SK-N-DZ (cell line): ENCODE measurements around the gene COL18A1.

ENCODE experiments used
- DNase-seq: peaks from one replicate; pipeline ENCODE4 v3.0.0-alpha.2; 2015; ENCODE audit warnings: low spot score

Gene COL18A1

DNA sequence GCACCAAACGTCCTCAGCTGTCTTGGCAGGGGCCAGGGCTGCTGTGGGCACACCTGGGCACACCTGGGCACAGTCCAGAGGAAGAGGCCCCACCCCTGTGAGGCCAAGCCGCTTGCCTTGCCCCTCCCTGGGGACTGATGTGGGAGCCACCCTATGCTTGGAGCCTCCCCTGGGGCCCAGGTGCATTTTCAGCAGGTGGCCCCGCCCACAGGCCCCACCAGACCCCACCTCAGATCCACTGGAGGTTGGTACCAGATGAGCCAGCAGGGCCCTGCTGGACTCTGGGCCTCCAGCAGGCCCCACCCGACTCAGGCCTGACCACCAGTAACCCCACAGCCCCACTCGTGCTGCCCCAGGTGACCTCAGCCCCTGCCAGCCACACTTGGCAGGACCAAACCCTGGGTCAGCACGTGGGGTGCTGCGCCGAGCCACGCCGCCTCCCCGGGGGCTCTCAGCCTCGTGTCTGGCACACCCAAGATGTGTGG lies 128.4 kb downstream of the COL18A1 start:
- no peak for DNase-seq

DNA sequence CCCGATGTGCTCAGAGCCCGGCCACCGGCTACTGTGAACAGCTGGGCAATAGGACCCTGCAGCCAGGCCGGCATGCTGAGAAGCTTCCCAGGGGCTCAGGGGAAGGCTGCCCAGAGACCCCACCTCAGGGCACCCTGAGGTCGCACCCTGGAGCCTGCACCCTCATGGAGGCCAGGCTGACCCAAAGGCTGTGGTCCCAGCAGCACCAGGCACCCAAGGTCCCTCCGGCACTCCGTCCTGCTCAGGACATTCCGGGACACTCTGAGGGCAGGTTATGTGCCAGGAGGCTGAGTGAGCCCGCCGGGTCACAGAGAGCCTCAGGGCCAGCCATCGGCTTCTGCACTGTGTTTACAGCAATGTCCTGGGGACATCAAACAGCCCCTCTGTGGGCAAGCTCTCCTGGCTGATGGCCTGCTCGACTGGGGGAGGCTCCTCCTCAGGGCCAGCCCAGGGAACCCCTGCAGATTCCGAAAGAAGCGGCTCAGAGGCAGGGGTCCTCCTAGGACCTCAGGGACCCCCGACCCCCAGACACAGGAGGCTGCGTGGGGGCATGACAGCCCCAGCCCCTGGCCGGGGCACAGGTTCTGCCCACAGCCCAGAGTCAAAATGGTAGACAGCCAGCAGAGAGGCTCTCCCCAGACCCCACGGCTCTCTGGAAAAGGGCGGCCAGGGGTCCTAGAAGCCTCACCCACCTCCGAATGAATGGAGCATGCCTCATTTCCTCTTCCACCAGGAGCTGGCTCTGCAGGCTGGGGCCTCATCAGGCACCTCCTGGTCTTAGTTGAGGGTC lies 129.1 kb downstream of the COL18A1 start:
- no peak for DNase-seq

DNA sequence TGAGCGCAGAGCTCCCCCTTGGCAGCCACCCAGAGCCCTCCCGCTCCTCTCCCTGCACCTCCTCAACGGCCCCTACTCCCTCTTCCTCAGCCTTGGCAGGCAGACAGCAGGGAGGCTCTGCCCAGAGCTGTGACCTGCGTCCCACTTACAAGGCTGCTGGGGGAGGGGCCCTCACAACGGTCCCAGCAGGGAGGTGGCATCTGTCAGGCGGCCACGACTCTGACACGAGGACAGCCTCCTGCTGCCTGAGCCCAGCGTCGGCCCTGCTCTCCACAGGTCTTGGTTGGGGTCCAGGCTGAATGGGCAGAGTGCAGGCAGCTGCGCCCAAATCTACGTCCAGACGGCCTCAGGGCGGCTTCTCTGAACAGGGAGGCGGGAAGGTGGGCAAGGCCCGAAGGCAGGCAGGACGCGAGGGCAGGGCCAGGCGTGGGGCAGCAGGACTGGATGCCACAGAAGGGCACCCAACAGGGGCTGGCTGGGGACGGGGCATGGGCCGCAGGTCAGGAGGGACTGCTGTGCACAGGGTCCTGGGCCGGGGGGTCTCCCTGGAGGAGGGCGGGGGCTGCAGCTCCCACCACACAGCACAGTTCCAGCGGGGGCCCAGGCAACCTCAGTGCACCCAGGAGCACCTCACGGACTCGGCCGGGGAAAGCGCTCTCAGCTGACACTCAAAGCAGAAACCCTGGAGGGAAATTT lies 129.8 kb downstream of the COL18A1 start:
- DNase-seq, result peak; percentile 38

DNA sequence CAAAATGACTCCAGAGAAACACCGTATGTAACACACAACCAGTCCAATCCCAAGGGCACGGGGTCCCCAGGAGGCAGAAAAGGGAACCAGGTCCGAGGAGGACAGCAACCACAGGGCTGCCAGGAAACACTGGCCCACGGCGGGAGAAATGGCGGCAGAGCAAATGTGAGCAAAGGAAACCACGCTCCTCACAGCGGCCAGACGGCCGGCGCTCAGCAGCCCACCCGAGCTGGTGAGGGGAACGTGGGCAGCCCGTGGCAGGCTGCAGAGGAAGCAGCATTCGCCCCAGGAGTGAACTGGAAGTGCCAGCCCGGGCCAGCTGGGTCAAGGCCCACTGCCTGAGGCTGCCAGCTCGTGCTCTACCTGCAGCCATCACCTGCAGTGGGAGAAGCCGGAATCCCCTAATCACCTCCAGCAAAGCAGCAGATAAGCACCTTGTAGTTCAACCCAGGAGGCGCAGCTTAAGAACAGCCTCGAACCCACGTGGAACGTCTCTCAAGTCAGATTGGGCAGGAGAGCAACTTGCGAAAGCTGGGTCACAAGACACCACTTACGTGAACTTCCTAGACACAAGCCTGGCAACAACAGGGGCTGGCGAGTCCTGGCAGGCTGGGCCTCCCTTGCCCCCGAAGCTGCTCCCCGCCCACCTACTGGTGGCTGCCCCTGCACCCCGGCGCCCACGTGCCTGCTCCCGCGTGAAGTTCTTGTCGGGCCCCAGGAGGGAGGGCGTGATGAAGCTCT lies 130.5 kb downstream of the COL18A1 start:
- no peak for DNase-seq

DNA sequence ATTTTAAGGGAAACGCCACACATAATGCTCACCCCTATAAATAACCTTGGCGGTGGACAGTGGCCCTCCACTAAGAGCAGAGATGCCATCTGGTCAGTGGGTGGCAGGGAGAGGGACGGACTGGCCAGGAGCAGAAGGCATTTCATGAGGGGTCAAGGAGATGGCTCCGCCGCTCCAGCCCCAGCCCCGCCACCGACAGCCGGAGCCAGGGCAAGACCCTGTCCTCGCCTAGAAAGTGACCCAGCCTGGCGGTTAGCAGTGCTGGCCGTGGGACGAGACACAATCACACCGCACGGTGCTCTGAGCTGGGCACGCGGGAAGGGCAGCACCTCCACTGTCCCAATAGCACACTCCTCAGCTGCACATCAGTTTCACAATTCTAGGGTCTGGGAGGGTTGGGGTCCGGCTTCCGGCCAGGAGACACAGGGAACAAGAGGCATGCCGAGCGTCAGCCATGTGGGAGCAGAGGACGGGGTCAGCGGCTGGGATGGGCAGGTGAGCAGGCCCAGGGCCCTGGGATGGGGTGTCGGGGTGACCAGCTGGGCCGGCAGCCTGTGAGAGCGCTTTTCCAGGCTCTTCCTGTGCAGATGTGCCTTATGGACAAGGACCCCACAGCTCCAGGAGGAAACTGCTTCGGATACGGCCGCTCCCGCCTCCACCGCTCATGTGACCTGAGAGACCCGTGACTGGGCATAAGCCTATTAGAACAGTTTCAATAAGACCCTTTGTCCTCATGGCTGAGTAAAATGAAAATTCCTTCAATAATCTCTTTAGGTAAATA lies 131.5 kb downstream of the COL18A1 start:
- DNase-seq, result no peak

DNA sequence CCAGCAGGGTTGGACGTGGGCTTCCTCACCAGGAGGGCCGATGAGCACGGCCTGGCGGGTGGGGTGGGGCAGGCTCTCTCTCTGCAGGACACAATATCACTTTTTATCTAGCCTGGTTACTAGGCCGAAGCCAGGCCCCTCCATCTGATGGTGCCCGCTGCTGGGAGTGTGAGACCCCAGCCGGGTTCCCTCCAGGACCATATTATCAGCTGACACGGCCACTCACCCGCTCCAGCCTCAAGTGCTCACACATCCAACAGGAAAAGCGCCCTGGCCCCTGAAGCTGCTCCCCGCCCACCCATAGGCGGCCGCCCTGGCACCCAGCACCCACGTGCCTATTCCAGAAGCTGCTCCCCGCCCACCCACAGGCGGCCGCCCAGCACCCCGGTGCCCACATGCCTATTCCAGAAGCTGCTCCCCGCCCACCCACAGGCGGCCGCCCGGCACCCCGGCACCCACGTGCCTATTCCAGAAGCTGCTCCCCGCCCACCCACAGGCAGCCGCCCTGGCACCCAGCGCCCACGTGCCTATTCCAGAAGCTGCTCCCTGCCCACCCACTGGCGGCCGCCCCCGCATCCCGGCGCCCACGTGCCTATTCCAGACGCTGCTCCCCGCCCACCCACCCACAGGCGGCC lies 132.3 kb downstream of the COL18A1 start:
- no peak for DNase-seq

DNA sequence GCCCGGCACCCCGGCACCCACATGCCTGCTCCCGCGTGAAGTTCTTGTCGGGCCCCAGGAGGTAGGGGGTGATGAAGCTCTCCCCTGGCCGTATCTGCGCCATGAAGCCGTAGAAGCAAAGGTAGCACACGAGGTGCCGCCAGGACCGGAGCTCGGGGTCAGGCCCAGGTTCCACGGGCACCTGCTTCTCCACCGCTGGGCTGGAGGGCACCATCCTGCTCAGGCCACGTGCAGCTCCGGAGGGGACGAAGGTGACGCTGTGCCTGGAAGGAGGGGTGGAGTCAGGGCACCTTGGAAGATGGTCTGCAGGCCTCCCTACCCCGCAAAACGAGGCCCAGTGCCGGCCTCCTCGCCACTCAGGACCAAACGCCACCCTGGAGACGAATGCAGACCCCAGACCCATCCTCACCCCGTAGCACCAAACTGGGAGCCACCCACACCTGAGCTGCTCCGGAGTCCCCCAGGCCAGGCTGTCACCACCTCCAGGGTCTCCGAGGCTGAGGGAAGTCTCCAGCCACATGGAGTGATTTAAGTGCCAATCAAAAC lies 132.9 kb downstream of the COL18A1 start:
- no peak for DNase-seq

DNA sequence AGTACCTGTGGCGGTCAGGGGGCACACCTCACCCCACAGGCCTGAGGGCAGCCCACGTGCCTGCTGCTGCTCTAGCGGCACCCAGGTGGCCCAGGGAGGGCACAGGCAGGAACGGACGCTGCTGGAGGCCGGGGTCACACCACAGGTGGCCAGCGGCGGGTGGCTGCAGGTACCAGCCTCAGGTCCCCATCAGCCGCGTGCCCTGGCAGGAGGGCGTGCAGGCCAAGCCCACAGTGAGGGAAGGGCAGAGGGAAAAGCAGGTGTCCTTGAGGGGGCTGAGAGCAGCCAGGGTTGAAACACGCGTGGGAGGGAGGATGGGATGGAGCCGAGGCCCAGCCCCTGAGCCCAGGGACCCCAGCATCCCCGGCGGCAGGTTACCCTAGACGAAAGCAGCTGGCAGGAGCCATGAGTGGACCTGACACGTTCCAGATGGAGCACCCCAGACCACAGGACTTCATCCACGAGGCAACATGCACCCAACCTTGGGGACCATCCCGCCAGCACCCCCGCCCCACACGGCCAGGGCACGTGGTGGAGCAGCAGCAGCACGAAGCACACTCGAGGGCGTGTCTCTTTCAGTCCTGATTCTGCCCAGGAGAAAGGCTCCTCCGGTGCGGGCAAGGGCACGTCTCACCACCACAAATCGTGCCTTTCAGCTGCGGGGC lies 133.5 kb downstream of the COL18A1 start:
- DNase-seq, result no peak

DNA sequence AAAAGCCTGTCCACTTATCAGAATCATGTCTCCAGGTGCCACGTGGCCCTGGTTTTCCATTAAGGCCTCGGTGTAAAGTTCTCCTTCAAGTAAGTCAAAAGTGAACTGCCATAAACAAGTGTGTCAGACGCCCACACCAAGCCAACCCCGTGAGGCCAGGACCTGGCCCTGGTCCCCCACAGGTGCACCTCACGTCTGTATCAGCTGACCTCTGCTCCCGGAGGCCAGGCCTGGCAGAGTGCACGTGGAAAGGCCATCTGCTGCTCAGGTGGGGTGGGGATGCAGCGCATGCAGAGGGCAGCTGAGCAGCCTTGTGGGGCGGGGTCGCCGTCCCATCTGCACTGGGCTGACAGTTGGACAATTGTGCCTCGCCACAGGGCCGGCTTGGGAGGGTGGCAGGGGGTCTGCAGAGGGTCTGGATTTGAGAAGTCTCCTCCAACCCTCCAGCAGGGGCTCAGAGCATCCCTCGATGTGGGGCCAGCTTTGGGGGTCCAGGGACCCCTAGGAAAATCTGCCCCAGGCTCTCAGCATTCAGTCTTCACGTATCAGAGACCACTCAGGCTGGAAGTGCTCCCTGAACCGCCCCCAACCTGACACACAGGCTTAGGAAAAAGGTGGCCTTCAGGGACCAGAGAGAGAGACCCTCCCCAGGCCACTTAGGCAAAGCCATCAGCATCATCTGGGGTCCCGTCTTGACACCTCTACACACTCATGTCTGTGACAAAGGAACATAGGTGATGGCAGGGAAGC lies 134.3 kb downstream of the COL18A1 start:
- DNase-seq, result no peak

DNA sequence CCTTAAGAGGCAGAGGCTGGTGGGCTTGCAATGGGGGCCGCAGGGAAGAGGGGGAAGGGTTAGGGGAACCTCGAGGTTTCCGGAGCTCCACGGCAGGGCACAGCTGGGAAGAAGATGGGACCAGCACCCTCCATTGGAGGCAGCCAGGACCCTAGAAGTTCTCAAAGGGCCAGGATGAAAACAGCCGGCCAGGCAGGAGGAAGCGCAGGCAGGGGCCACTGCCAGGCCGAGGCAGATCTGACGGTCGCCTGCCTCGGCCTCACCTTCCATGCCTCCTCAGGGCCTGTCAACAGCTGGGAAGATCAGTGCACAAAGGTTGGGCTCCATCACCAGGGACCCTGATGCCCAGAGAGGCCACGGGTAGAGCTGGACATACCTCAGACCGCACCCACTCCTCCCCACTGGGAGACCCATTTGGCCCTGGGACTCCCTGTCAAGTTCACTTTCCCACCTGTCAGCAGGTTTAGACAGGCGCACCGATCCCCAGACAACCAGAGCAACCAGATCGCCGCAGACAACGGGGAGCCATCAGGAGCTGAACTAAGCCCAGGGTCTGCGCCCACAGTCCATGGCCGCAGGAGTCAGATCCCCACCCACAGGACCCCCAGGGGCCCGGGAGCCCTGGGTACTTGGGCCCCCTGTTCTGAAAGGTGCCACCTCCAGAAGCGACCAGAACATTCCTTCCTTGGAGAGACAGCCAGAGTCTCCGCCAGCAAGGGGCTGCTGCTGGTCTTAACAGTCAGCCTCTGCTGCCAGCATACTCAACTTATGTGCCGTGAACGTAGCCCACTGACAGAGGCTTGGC lies 135.0 kb downstream of the COL18A1 start:
- DNase-seq, result no peak

DNA sequence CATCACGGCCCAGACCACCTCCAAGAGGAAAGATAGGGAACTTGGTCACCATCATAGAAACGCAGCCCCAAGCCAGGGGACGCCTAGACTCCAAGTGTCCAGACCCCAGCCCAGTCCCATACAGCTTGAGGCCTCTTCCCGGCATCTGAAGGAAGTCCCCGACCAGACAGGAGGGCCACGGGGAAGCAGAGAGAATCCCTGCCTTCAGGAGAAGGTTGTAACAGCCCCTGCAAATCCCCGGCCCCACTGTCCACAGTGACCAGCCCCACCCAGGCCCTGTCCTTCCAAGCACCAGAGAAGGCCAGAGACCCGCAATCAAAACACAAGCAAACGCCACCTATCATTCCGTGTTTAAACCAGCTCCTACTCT lies 135.6 kb downstream of the COL18A1 start:
- no peak for DNase-seq

DNA sequence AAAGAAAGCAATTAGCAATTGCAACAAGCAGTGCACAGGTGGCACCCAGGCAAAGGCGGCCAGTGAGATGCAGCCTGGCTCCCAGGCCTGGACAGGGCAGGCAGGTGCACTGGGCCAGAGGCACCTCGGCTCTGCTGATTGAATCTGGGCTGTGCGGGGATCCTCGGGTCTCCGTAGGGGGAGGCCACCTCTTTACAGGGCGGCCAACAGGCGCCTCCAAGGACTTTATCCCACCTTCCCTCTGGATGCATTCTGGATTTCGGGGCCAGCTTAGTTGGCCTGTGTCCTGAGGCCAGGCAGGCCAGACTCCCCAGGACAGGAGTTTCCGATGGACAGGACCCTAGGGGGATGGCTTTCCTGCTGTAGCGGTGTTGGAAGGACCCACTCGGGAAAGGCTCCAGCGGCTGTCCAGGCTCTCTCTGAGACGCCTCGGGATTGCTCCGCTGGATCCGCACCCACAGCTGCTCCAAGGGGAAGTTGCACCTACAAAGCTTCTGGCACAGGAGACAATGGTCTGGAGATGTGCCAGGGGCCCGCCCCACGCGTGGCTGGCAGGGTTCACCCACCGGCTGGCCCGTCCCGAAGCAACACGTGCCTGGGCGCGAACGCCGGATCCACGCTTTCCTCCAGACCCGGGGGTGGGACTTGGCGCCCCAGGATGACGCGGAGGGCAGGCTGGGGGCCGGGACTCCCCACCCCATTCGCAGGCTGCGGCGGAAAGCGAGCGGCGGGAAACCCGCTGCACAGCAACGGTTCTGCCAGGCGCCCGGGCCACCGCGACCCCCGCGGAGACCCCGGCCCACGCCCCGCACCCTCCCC lies 136.5 kb downstream of the COL18A1 start:
- no peak for DNase-seq

DNA sequence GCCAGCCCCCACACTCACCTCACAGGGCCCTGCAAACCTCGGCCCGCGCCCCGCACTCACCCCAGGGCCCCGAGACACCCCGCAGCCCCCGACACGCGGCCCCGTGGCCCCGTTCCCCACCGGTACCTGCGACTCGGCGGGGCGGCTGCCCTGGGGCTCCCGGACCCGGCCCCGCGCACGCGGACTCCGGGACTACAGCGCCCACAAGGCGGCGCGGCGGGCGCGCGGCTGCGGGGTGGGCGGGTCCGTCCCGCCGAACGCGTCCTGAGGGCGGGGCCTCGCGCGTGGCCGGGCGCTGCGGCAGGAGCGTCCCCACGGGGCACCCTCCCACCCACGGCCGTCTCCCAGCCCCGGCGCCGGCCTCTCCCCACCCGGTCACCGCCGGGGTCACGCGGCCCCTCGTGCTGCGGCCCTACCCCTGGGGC lies 137.3 kb downstream of the COL18A1 start, which contains the start of gene SLC19A1:
Gene SLC19A1 (minus strand): TSS at position 199 of the 425 bp plus-strand sequence. CDS start 4,481 bp downstream, outside the sequence.
- DNase-seq, result no peak

DNA sequence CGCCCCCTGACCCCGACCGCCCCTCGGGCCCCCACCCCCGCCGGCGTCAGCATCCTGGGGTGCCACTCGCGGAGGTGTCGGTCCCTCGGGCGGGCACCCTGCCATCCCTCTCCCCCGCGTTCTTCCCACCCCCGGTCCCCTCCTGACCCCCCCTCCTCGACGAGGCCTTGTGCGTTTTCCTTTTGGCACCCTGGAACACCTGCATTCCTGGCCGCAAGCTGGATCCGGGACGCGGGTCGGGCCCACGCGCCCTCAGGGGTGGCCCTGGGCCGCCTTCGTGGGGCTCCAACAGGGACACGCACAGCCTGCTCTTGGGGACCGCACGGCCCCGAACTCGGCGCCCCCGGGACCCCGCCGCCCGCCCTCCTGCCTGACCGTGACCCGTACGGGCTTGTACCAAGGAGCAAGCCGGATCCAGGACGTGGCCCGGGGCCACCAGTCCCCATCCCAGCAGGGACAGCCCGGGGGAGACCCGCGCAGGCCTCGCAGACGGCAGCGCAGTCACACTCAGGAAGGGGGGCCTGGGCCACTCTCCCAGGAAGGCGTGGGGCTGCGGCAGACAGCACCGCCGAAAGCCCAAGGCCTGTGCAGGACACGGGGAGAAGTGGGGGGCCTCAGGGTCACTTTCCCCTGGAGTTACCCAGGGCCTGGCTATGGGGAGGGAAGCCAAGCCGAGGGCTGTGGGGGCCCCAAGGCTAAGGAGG lies 137.9 kb downstream of the COL18A1 start:
- DNase-seq, result no peak

DNA sequence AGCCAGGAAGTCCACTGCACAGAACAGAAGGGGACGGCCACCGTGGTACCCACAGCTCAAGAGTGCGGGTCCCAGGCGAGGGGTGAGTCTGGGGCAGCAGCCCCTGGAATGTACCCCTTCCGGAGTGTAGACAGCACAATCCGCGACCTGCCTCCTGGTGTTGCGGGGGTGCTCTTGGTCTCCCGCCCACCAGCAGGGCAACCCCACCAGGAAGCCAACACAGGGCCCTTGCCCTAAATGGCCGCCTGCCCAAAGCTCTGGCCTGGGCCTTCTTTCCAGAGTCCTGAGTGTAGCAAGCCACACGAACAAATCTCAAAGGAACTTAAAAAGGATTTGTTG lies 138.4 kb downstream of the COL18A1 start:
- DNase-seq, result no peak

DNA sequence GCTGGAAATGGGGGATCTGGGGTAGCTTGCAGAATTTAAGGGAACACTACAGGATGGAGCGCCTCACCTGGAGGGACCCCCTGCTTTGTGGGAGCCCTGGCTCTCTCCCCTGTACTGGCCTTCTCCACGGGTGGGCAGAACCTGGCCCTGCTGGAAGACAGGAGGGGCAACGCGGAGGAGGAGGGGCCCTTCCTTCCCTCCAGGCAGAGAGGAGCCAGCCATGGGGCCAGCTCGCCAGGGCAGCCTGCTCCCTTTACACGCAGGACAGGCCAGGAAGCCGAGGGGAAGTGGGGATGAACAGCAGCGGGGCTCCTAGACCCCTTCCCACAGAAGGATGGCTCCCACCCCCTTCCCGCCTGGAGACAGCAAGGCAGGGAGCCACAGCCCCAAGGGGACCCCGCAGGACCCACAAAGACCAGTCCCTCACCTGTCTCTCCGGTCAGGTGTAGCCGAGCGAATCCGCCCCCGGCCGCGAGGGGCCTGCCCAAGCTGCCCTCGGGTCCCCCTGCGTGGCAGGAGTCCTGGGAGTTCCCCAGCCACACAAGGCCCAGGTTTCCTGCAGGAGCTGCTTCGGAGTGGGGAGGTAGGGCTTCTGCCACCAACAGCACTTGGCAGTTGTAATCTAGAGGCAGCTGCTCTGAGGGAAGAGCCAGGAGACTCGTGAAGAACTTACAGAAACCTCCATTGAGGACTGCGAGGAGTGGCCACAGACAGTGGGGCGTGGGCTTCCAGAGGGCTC lies 138.9 kb downstream of the COL18A1 start:
- DNase-seq, result no peak
